NCI-H524 treated with DMSO at 0.1 percent for 48 hours (cell line): ENCODE data around the gene SLC2A4RG.
"Not testable (repeated sequence)": the region's sequence is repeated elsewhere in the genome, so short reads cannot be mapped to it uniquely, and the experiment has no call there.

ENCODE experiments used
- DNase-seq: peaks from one replicate; lab custom pipeline; 2025; lab: John Stamatoyannopoulos, UW

The SLC2A4RG gene

GRCh38 chr20:63714858-63715257 lies 24.7 kb upstream of the SLC2A4RG start:
- DNase-seq: no peak

- no peak for DNase-seq
These were observed 20.6 kb upstream of the SLC2A4RG start for GRCh38 chr20:63718996-63719395.

GRCh38 chr20:63722967-63723622 lies 16.5 kb upstream of the SLC2A4RG start:
- not testable (repeated sequence) for DNase-seq

- DNase-seq: not testable (repeated sequence)
These were observed 9.3 kb upstream of the SLC2A4RG start for GRCh38 chr20:63730189-63730733.

DNA sequence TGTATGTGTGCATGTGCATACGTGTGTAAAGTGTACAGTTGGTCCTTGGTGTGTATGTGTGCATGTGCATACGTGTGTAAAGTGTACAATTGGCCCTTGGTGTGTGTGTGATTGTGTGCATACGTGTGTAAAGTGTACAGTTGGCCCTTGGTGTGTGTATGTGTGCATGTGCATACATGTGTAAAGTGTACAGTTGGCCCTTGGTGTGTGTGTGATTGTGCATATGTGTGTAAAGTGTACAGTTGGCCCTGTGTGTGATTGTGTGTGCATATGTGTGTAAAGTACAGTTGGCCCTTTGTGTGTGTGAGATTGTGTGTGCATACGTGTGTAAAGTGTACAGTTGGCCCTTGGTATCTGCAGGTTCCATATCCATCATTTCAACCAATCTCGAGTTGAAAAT lies 8.2 kb upstream of the SLC2A4RG start:
- no peak for DNase-seq

DNA sequence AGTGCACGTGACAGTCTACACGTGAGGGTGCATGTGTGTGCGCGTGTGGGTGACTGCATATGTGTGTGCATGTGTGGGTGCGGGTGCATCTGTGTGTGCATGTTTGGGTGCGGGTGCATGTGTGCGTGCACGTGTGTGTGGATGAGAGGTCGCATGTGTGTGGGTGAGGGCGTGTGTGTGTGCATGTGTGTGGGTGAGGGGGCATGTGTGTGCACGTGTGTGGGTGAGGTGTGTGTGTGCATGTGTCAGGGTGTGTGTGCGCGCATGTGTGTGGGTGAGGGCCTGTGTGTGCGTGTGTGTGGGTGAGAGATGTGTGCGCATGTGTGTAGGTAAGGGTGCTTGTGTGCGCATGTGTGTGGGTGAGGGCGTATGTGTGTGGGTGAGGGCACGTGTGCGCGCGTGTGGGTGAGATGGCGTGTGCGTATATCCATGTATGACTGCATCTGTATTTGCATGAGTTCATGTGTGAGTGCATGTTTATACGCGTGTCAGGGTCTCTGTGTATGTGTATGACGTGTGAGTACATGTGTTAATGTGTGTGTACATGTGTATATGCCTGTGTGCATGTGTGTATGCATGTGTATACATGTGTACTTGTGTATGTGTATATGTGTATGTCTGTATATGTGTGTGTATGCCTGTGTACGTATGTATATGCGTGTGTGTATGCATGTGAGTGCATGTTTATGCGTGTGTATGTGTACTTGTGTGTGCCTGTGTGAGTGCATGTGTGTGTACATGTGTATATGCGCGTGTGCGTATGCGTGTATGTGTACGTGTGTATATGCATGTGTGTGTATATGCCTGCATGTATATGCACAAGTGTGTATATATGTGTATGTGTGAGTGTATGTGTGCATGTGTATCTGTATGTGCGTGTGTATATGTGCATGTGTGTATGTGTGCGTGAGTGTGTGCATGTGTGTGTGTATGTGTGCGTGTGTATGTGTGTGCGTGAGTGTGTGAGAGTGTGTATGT lies 7.2 kb upstream of the SLC2A4RG start:
- no peak for DNase-seq

DNA sequence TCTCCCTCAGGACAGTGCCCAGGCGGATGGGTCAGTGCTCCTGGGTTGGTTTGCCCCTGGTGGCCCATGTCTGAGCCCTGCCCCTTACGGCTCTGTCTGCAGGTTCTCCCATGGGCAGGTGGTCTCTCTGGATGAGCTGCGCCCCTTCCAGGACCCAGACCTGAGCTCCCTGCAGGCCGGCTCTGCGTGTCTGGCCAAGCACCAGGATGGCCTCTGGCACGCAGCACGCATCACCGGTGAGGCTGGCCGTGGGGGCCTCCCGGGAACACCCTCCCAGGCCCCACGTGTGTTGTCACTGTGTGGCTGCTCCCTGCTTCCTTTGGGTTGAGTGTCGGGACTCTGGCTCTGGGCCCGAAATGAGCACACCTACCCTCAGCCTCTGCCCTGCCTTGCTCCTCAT lies 6.5 kb upstream of the SLC2A4RG start:
- no peak for DNase-seq

DNA sequence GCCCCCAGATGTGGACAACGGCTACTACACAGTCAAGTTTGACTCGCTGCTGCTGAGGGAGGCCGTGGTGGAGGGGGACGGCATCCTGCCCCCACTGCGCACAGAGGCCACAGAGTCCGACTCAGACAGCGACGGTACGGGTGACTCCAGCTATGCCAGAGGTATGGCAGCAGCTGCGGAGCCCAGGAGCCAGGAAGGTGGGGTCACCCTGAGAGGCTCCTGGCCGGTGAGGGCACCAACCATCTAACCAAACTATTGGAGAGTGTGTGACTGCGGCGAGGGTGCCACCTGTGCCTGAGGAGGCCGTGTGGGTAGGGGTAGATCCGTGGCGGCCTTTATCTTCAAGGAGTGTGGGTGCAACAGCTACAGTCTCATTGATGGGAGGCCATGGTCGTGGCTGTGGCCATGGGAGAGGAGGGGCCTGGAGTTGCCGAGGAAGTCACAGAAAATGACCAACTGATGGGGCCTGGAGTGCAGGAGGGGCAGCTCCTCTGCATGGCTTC lies 5.9 kb upstream of the SLC2A4RG start:
- DNase-seq: no peak

- DNase-seq: no peak
These were observed 5.2 kb upstream of the SLC2A4RG start for GRCh38 chr20:63734111-63734945.

DNA sequence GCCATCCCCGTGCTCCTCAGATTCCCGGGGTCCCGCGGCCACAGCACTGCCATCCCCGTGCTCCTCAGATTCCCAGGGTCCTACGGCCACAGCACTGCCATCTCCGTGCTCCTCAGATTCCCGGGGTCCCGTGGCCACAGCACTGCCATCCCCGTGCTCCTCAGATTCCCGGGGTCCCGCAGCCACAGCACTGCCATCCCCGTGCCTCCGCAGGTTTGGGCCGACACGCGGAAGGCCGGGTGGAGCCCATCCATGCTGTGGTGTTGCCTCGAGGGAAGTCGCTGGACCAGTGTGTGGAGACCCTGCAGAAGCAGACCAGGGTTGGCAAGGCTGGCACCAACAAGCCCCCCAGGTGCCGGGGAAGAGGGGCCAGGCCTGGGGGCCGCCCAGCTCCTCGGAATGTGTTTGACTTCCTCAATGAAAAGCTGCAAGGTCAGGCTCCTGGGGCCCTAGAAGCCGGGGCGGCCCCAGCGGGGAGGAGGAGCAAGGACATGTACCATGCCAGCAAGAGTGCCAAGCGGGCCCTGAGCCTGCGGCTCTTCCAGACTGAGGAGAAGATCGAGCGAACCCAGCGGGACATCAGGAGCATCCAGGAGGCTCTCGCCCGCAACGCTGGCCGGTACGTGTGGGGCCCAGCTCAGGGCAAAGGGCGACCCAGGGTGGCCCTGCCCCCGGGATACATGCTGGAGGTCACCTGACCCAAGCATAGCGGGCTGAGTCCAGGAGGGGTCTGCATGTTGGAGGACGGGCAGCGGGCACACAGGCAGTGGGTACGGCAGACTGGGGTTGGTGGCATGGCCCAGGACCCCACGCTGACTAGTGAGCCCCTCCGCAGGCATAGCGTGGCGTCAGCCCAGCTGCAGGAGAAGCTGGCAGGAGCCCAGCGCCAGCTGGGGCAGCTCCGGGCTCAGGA lies 4.4 kb upstream of the SLC2A4RG start:
- no peak for DNase-seq

DNA sequence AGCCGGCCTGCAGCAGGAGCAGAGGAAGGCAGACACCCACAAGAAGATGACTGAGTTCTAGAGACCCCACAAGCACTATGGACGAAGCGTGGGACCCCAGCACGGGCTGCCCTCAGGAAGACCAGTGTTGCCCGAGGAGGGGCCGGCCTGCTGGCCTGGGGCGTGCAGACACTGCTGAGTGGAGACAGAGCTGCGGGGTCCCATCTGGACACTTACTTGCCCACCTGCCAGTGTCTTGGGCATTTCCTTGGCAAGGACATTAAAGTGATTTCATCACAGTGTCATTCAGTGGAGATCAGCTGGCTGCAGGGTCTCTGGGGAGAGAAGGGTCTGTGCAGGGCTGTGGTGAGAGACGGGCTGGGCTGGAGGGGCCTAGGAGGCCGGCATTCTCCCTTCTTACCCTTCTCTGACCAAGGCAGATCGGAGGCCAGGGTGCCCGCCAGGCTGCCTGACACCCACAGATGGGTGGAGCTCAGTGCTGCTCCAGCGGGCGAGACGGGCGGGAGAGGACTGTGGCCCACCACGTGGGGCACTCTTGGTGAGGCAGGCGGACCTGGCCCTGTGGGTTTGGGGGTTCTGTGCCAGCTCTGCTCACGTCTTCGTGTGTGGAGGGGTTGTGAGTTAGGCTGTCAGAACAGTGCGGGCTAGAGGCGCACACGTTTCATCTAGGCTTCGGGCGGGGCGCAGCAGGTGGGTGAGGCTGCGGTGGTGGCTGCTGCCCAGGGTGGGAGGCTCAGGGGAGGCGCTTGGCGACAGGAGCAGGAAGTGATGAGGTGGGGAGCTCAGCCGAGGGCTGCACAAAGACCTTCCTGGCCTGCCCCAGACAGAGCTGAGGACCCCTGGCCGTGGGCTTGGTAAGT lies 3.5 kb upstream of the SLC2A4RG start, which contains the start of gene LIME1:
Gene LIME1, plus strand, starts transcription at position 806 of the 860 bp plus-strand sequence. CDS start 886 bp downstream, outside the sequence.
- DNase-seq: no peak

DNA sequence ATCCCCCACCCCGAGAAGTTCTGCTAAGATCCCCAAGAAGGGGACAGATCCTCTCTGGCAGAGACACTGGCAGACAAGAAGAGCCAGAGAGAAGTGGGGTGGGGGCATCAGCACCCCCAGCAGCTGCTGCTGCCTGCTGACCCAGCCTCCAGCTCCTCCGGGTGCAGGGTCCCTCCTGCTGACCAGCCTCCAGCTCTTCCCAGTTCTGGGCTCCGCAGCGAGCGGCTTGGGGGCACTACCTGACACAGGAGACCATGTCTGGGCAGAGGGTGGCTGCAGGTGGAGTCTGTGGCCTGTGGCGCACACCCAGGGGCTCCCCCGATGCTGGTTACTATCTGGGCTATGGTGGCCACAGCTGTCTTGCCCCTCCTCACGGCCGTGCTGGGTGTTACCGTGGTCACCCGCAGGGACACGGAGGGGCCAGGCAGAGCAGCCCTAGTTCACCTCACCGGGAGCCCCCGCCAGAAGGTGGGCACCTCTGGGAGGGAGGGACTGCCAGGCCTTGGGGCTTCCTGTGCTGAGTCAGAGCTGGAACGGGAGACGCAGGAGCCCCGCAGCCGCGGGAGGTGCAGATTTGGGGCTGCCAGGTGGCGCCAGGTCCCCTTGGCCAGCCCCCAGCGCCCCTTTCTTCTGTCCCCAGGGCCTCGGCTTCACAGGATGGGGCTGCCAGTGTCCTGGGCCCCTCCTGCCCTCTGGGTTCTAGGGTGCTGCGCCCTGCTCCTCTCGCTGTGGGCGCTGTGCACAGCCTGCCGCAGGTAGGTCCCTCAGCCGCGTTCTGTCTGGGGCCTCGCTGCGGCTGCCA lies 2.5 kb upstream of the SLC2A4RG start:
- no peak for DNase-seq

- DNase-seq: no peak
These were observed 2.0 kb upstream of the SLC2A4RG start for GRCh38 chr20:63737695-63737944.

DNA sequence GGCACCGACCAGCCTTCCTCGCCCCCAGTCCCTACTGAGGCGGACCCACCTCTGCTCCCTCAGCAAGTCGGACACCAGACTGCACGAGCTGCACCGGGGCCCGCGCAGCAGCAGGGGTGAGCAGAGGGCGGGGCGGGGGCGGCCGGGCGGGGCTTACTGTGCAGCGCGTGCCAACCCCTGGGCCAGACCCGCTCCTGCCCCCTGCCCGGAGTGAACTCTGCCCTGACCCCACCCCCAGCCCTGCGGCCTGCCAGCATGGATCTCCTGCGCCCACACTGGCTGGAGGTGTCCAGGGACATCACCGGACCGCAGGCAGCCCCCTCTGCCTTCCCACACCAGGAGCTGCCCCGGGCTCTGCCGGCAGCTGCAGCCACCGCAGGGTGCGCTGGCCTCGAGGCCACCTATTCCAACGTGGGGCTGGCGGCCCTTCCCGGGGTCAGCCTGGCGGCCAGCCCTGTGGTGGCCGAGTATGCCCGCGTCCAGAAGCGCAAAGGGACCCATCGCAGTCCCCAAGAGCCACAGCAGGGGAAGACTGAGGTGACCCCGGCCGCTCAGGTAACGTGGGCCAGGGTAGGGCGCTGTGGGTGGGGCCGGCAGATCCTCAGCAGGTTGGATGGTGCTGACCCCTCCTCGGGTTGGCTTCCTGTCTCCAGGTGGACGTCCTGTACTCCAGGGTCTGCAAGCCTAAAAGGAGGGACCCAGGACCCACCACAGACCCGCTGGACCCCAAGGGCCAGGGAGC lies 1.5 kb upstream of the SLC2A4RG start:
- DNase-seq: no peak

DNA sequence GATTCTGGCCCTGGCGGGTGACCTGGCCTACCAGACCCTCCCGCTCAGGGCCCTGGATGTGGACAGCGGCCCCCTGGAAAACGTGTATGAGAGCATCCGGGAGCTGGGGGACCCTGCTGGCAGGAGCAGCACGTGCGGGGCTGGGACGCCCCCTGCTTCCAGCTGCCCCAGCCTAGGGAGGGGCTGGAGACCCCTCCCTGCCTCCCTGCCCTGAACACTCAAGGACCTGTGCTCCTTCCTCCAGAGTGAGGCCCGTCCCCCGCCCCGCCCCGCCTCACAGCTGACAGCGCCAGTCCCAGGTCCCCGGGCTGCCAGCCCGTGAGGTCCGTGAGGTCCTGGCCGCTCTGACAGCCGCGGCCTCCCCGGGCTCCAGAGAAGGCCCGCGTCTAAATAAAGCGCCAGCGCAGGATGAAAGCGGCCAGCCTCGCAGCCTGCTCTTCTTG lies 868 bp upstream of the SLC2A4RG start:
- DNase-seq: no peak

DNA sequence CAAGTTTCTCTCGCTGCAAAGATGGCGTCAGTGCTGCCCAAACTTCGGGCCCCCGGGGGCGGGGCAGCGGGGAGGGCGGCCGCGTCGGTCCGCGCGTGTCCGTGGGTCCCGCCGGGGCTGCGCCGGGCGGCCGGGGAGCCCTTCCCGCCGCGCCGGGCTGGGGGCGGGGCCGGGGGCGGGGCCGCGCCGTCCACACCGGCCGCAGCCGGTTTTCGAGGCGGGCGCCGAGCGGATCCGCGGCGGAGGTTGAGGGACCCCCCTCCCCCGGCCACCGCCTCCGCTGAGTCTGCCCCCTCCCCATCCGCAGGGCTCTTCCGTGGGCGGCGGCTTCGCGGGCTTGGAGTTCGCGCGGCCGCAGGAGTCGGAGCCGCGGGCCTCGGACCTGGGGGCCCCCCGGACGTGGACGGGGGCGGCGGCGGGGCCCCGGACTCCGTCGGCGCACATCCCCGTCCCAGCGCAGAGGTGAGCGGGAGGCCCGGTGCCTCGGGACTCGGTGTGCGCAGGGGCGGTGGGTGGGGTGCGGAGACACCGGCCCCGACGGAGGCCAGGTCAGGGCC lies 572 bp downstream of the SLC2A4RG start:
- no peak for DNase-seq

GRCh38 chr20:63740627-63741353 lies 1.2 kb downstream of the SLC2A4RG start:
- no peak for DNase-seq
